H9 (cell line): ENCODE measurements around the gene HAUS1. TPM values are rescaled to one million over a fixed set of nuclear protein-coding genes. Genes with fewer than 3 reads are reported as not detected.
A peak's percentile ranks its signal among the peaks of the same experiment; 100 is the strongest.

Experiments used
- DNase-seq: peaks from one replicate; pipeline ENCODE4 v3.0.0-alpha.2; 2017
- H2AFZ ChIP-seq: one replicate; pipeline ENCODE4 v1.6.1; 2013; ENCODE audit warnings: mild to moderate bottlenecking, low read length, control low read depth, moderate library complexity
- H2AK5ac ChIP-seq: 2 replicates; pipeline ENCODE4 v1.6.1; 2013; ENCODE audit warnings: low read length, control low read depth, mixed read lengths; ENCODE audit not compliant: insufficient read length
- H2BK120ac ChIP-seq: one replicate; pipeline ENCODE4 v1.6.1; 2013; ENCODE audit warnings: low read depth, mild to moderate bottlenecking, low read length, control low read depth, inconsistent platforms; ENCODE audit not compliant: poor library complexity, severe bottlenecking
- H2BK12ac ChIP-seq: 2 replicates; pipeline ENCODE4 v1.6.1; 2013; ENCODE audit warnings: low read length, control low read depth, mixed read lengths, low read depth; ENCODE audit not compliant: insufficient read length
- H2BK15ac ChIP-seq: 2 replicates; pipeline ENCODE4 v1.6.1; 2013; ENCODE audit warnings: low read depth, low read length, control low read depth
- H2BK20ac ChIP-seq: one replicate; pipeline ENCODE4 v1.6.1; 2013; ENCODE audit warnings: low read depth, mild to moderate bottlenecking, low read length, control low read depth, inconsistent platforms; ENCODE audit not compliant: poor library complexity, severe bottlenecking
- H2BK5ac ChIP-seq: 2 replicates; pipeline ENCODE4 v1.6.1; 2013; ENCODE audit warnings: low read length, control low read depth, mixed read lengths; ENCODE audit not compliant: insufficient read length
- H3K14ac ChIP-seq: 2 replicates; pipeline ENCODE4 v1.6.1; 2013; ENCODE audit warnings: low read length, control low read depth; ENCODE audit not compliant: insufficient read depth
- H3K18ac ChIP-seq: 2 replicates; pipeline ENCODE4 v1.6.1; 2013; ENCODE audit warnings: low read depth, mild to moderate bottlenecking, mixed read lengths, low read length, control low read depth; ENCODE audit not compliant: insufficient read length
- H3K23ac ChIP-seq: 2 replicates; pipeline ENCODE4 v1.6.1; 2013; ENCODE audit warnings: low read length, control low read depth, mixed read lengths, low read depth; ENCODE audit not compliant: insufficient read length
- H3K23me2 ChIP-seq: 2 replicates; pipeline ENCODE4 v1.6.1; 2013; ENCODE audit warnings: low read depth, mild to moderate bottlenecking, mixed read lengths, low read length, control low read depth; ENCODE audit not compliant: insufficient read length, poor library complexity, severe bottlenecking
- H3K27ac ChIP-seq: 2 replicates; pipeline ENCODE4 v1.5.1; 2013; ENCODE audit warnings: low read length, control low read depth, mixed read lengths, low read depth; ENCODE audit not compliant: insufficient read length
- H3K27me3 ChIP-seq: 2 replicates; pipeline ENCODE4 v1.6.1; 2013; ENCODE audit warnings: low read length, control low read depth, inconsistent platforms; ENCODE audit not compliant: insufficient read depth
- H3K4ac ChIP-seq: 2 replicates; pipeline ENCODE4 v1.6.1; 2013; ENCODE audit warnings: low read depth, mild to moderate bottlenecking, control low read depth, inconsistent platforms, low read length, moderate library complexity
- H3K4me1 ChIP-seq: 2 replicates; pipeline ENCODE4 v1.6.1; 2013; ENCODE audit warnings: low read length, control low read depth, inconsistent platforms; ENCODE audit not compliant: insufficient read depth
- H3K4me2 ChIP-seq: 2 replicates; pipeline ENCODE4 v1.6.1; 2013; ENCODE audit warnings: low read length, control low read depth, mixed read lengths; ENCODE audit not compliant: insufficient read length, insufficient read depth
- H3K56ac ChIP-seq: 2 replicates; pipeline ENCODE4 v1.6.1; 2013; ENCODE audit warnings: low read depth, mild to moderate bottlenecking, mixed read lengths, low read length, control low read depth; ENCODE audit not compliant: insufficient read length
- H3K79me1 ChIP-seq: 2 replicates; pipeline ENCODE4 v1.6.1; 2013; ENCODE audit warnings: low read depth, mild to moderate bottlenecking, moderate library complexity, low read length, control low read depth, inconsistent platforms; ENCODE audit not compliant: insufficient read depth, poor library complexity, severe bottlenecking
- H3K79me2 ChIP-seq: 2 replicates; pipeline ENCODE4 v1.6.1; 2013; ENCODE audit warnings: low read length, control low read depth, inconsistent platforms; ENCODE audit not compliant: insufficient read depth
- H3K9ac ChIP-seq: 2 replicates; pipeline ENCODE4 v1.6.1; 2013; ENCODE audit warnings: low read length, control low read depth, mixed read lengths; ENCODE audit not compliant: insufficient read length; ENCODE audit errors: extremely low read depth
- H3K9me3 ChIP-seq: one replicate; pipeline ENCODE4 v1.6.1; 2013; ENCODE audit warnings: low read depth, low read length, inconsistent platforms; ENCODE audit not compliant: control insufficient read depth
- H3T11ph ChIP-seq: one replicate; pipeline ENCODE4 v1.6.1; 2013; ENCODE audit warnings: mild to moderate bottlenecking, low read length, control low read depth, inconsistent platforms
- H4K20me1 ChIP-seq: one replicate; pipeline ENCODE4 v1.6.1; 2013; ENCODE audit not compliant: control insufficient read depth, insufficient read length, insufficient read depth
- H4K5ac ChIP-seq: 2 replicates; pipeline ENCODE4 v1.6.1; 2013; ENCODE audit warnings: low read depth, mild to moderate bottlenecking, mixed read lengths, low read length, control low read depth; ENCODE audit not compliant: insufficient read length
- H4K8ac ChIP-seq: replicated peaks from 2 replicates; pipeline ENCODE4 v1.6.1; 2013; ENCODE audit warnings: low read length, control low read depth, mixed read lengths, low read depth; ENCODE audit not compliant: insufficient read length
- H4K91ac ChIP-seq: 2 replicates; pipeline ENCODE4 v1.6.1; 2013; ENCODE audit warnings: low read depth, mild to moderate bottlenecking, moderate library complexity, mixed read lengths, low read length, control low read depth; ENCODE audit not compliant: insufficient read length
- H3K27ac Mint-ChIP-seq, 3 experiments: 2 replicates in 2 of 3; 3 replicates in 1 of 3; pipeline ENCODE4 v1.8.0; 2020 to 2021; ENCODE audit warnings: mixed read lengths in 3 of 3, mild to moderate bottlenecking in 1 of 3, moderate library complexity in 1 of 3
- H3K27me3 Mint-ChIP-seq: 2 replicates; pipeline ENCODE4 v1.8.0; 2021; ENCODE audit warnings: low read depth, mild to moderate bottlenecking, moderate library complexity, mixed read lengths
- H3K36me3 Mint-ChIP-seq, 3 experiments: 2 replicates in 2 of 3; 3 replicates in 1 of 3; pipeline ENCODE4 v1.8.0; 2020 to 2021; ENCODE audit warnings: low read depth in 3 of 3, mixed read lengths in 3 of 3; ENCODE audit not compliant: insufficient read depth in 1 of 3
- H3K4me1 Mint-ChIP-seq, 2 experiments: 2 replicates each; pipeline ENCODE4 v1.8.0; 2020; ENCODE audit warnings: mixed read lengths in 2 of 2
- H3K4me3 Mint-ChIP-seq, 2 experiments: 2 replicates in 1 of 2; 3 replicates in 1 of 2; pipeline ENCODE4 v1.8.0; 2020 to 2021; ENCODE audit warnings: mild to moderate bottlenecking in 2 of 2, mixed read lengths in 2 of 2, moderate library complexity in 1 of 2
- H3K9me3 Mint-ChIP-seq, 2 experiments: 2 replicates in 1 of 2; 3 replicates in 1 of 2; pipeline ENCODE4 v1.8.0; 2020; ENCODE audit warnings: mild to moderate bottlenecking in 2 of 2, mixed read lengths in 2 of 2, moderate library complexity in 1 of 2
- WGBS: extraction: QIAGEN DNeasy Blood & Tissue Kit; methylation state at CpG from one replicate; pipeline ENCODE4 v1.1.7; 2013; ENCODE audit warnings: missing lambda C conversion rate, low lambda C conversion rate, mixed read lengths; ENCODE audit not compliant: insufficient read length; ENCODE audit errors: extremely low coverage; 5-methylcytosine and 5-hydroxymethylcytosine counted together
- total RNA-seq: library from RNA; stranded (reverse); gene quantifications from 2 replicates; pipeline ENCODE4 v1.2.1, GENCODE V29; 2021
- TF ChIP-seq, protein P1 (sequence below): fragments of 200-600 bp; sonication (generic); conservative IDR thresholded peaks from 3 replicates; pipeline ENCODE4 v1.8.0; 2021; ENCODE audit warnings: antibody characterized with exemption, mild to moderate bottlenecking

Gene HAUS1
- total RNA-seq, 1 experiment from 2014 or later = 87.0 TPM

DNA sequence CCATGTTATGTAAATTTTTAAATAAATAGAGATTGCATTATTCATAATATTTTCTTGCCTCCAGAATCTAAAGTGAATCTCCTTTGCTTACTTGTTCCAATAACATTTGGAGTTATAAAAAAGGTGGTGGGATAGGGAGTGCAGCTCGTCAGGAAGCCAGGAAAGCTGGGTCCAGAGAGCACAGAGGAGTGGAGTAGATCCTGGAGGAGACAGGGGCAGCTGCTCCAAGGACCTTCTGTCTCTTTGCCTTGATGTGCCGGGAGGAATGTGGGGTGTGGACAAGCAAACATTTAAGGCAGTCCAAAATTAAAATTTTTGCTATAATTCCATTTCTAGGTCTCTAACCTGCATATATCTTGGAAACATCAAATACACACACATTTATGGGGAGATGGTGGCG lies 29.3 kb downstream of the HAUS1 start:
- Histone ChIP-seq H3K56ac (no peak overlapping the region), H4K20me1 (no peaks in the 10 kb centered on the region), H3K23me2 (no peaks in the 10 kb centered on the region), H3K4ac (no peak overlapping the region), H3K18ac (no peak overlapping the region), H2BK15ac (no peak overlapping the region), H2BK20ac (no peak overlapping the region), H3K4me1 (peaks cover 3% of the 10 kb centered on the region; the same call in 1 of the 2 replicates), H4K5ac (no peak overlapping the region), H2AK5ac (no peak overlapping the region), H3K23ac (no peak overlapping the region), H3K27ac (no peak overlapping the region), H3K14ac (no peak overlapping the region), H3K9me3 (no peaks in the 10 kb centered on the region), H3K79me2 (no peaks in the 10 kb centered on the region), H3K4me2 (no peak overlapping the region), H4K91ac (no peak overlapping the region), H3K9ac (no peak overlapping the region), H4K8ac (no peak overlapping the region), H2BK12ac (no peak overlapping the region), H3K79me1 (no peaks in the 10 kb centered on the region), H3K27me3 (no peaks in the 10 kb centered on the region), H2BK120ac (no peak overlapping the region), H2BK5ac (no peak overlapping the region), H3T11ph (no peak overlapping the region), H2AFZ (no peak overlapping the region)
- DNase-seq = no peak
- Mint-ChIP-seq H3K36me3 (peaks cover 7 to 23% (median 14%) of the 10 kb centered on the region in 3 experiments; a peak in 6 of 7 replicates), H3K4me3 (no peak overlapping the region), H3K4me1 (peaks cover 12 to 23% of the 10 kb centered on the region in 2 experiments), H3K27ac (peak overlapping the region in 2 of 3 experiments; percentile 9 to 71; a peak in 1 of 7 replicates), H3K9me3 (no peaks in the 10 kb centered on the region), H3K27me3 (no peaks in the 10 kb centered on the region)
- no CpG with 5 or more reads among the region's 3 CpGs for WGBS
- TF ChIP-seq, protein P1, sequence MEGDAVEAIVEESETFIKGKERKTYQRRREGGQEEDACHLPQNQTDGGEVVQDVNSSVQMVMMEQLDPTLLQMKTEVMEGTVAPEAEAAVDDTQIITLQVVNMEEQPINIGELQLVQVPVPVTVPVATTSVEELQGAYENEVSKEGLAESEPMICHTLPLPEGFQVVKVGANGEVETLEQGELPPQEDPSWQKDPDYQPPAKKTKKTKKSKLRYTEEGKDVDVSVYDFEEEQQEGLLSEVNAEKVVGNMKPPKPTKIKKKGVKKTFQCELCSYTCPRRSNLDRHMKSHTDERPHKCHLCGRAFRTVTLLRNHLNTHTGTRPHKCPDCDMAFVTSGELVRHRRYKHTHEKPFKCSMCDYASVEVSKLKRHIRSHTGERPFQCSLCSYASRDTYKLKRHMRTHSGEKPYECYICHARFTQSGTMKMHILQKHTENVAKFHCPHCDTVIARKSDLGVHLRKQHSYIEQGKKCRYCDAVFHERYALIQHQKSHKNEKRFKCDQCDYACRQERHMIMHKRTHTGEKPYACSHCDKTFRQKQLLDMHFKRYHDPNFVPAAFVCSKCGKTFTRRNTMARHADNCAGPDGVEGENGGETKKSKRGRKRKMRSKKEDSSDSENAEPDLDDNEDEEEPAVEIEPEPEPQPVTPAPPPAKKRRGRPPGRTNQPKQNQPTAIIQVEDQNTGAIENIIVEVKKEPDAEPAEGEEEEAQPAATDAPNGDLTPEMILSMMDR = no peak
